ENCODE results near the gene TCAIM.

TCAIM gene

GRCh38 chr3:44446929-44447328, 108.4 kb downstream of the TCAIM start:
- no peak for DNase-seq

GRCh38 chr3:44451441-44451840, 112.9 kb downstream of the TCAIM start:
- DNase-seq = no peak

DNA sequence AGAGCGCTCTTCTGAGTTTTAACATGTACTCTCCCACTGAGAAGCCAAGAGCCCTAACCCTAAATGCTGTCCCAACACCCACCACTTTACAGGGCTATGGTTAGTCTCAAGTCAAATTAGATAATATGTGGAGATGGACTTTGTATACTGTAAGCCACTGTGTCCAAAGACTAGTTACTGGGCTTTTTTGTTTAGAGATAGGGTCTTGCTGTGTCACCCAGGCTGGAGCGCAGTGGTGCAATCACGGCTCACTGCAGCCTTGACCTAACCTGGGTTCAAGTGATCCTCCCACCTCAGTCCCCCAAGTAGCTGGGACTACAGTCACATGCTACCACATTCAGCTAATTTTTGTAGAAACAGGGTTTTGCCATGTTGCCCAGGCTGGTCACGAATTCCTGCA, 115.7 kb downstream of the TCAIM start:
- no peak for DNase-seq

DNA sequence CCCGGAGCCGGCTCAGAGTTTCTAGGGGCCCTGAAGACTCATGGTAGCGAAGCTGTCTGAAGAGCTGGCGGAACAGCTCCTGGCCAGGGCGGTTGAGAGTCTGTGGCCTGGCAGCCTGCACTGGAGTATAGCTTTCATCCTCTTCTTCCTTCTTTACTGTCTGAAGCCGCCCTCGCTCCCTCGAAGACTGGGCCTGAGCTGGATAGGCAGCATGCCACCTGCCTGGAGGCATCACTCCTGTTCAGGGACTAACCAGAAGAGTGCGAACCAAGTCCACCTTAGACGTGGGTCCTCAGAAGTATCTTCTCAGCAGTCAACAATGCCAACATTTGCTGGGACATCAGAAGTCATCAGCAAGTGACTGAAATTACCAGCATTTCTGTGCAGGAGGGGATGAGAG, 116.8 kb downstream of the TCAIM start:
- DNase-seq = no peak
